GM19463 (cell line): ENCODE data around the gene TXNIP.

Experiments
- ATAC-seq: cut with Tn5 transposase; IDR thresholded peaks from one replicate; pipeline ENCODE4 v1.9.1; 2021; ENCODE audit warnings: mild to moderate bottlenecking, moderate library complexity; ENCODE audit not compliant: unreplicated experiment

TXNIP gene

GRCh38 chr1:145946477-145946986 is 49.8 kb downstream of the TXNIP start:
- ATAC-seq, result no peak

- no peak for ATAC-seq
These were observed 51.8 kb downstream of the TXNIP start for GRCh38 chr1:145944532-145944931.

GRCh38 chr1:145942871-145943270 is 53.5 kb downstream of the TXNIP start:
- no peak for ATAC-seq
